ENCODE data around the gene TANGO2. TPM values are rescaled to one million over a fixed set of nuclear protein-coding genes. Genes with fewer than 3 reads are reported as not detected.

The TANGO2 gene
- total and polyA plus RNA-seq, 2 experiments from 2014 or later, result 18.7 to 21.9 TPM

- TF ChIP-seq CTCF (IDR thresholded peaks at IDR 0.05; ENCODE audit: low read depth, low read length), result no peak
- Histone ChIP-seq H3K4me1 (ENCODE audit: low read depth) (peaks cover 5% of the 10 kb centered on the region), H3K4me3 (no peak overlapping the region), H3K27me3 (peaks cover 20% of the 10 kb centered on the region), H3K27ac (no peak overlapping the region), H3K36me3 (no peaks in the 10 kb centered on the region), H3K9me3 (ENCODE audit: low read depth) (no peaks in the 10 kb centered on the region)
- DNase-seq (ENCODE audit: low read depth in 1 of 2, low spot score in 1 of 2), result no peak
These were observed 2.2 kb downstream of the TANGO2 start for GRCh38 chr22:20022978-20023613.

DNA sequence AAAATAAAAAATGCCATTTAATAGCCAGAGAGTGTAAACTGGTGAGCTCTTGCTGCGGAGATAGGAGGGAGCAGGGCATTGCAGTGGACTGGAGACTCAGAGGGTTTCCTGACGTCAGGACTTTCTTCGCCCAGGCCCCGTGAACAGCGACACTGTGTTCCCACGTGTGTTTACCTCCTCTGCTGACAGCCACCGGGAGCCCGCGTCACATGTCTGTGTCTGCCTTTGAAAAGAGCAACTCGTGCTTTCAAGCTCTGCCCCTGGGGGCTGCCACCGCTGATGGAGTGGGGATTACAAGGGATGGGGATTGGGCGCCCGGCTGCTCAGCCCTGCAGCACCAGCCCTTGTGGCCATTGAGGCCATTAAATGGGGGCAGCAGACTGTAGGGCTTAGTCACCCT, 3.3 kb downstream of the TANGO2 start:
- Histone ChIP-seq H3K27me3 (peaks cover 8% of the 10 kb centered on the region), H3K27ac (no peak overlapping the region), H3K36me3 (no peaks in the 10 kb centered on the region), H3K4me3 (no peak overlapping the region), H3K9me3 (ENCODE audit: low read depth) (no peaks in the 10 kb centered on the region), H3K4me1 (ENCODE audit: low read depth) (peaks cover 6% of the 10 kb centered on the region)
- TF ChIP-seq CTCF (IDR thresholded peaks at IDR 0.05; ENCODE audit: low read depth, low read length), result no peak
- no peak for DNase-seq (ENCODE audit: low read depth in 1 of 2, low spot score in 1 of 2)

DNA sequence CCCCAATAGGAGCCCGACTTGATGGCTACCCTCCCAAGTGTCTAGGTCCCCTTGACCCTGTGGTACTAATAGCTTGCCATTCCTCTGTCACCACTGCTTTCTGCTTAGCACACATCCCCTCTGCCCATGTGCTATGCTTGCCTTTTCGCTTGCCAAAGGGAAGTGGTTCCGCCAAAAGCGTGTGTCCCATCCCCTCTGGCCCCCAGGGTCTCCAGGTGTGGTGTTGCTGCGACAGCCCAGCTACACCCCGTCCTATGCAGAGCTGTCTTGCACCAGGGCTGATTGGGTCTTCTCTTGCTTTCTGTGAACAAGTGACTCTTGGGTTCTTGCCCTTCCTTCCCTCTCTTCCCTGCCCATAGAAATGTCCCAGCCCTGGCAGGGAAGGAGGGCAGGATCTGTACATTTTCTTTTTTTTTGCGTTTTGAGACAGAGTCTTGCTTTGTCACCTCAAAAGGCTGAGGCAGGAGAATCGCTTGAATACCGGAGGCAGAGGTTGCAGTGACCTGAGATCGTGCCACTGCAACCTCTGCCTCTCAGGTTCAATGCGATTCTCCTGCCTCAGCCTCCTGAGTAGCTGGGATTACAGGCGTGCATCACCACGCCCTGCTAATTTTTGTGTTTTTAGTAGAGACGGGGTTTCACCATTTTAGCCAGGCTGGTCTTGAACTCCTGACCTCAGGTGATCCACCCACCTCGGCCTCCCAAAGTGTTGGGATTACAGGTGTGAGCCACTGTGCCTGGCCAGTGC, 3.9 kb downstream of the TANGO2 start:
- TF ChIP-seq CTCF (IDR thresholded peaks at IDR 0.05; ENCODE audit: low read depth, low read length), result no peak
- no peak for DNase-seq (ENCODE audit: low read depth in 1 of 2, low spot score in 1 of 2)
- H3K36me3 ChIP-seq, result no peaks in the 10 kb centered on the region
- H3K27me3 ChIP-seq, result peaks cover 2% of the 10 kb centered on the region
- no peak overlapping the region for H3K27ac ChIP-seq
- H3K9me3 ChIP-seq (ENCODE audit: low read depth), result no peaks in the 10 kb centered on the region
- peaks cover 11% of the 10 kb centered on the region for H3K4me1 ChIP-seq (ENCODE audit: low read depth)
- H3K4me3 ChIP-seq, result no peak overlapping the region

DNA sequence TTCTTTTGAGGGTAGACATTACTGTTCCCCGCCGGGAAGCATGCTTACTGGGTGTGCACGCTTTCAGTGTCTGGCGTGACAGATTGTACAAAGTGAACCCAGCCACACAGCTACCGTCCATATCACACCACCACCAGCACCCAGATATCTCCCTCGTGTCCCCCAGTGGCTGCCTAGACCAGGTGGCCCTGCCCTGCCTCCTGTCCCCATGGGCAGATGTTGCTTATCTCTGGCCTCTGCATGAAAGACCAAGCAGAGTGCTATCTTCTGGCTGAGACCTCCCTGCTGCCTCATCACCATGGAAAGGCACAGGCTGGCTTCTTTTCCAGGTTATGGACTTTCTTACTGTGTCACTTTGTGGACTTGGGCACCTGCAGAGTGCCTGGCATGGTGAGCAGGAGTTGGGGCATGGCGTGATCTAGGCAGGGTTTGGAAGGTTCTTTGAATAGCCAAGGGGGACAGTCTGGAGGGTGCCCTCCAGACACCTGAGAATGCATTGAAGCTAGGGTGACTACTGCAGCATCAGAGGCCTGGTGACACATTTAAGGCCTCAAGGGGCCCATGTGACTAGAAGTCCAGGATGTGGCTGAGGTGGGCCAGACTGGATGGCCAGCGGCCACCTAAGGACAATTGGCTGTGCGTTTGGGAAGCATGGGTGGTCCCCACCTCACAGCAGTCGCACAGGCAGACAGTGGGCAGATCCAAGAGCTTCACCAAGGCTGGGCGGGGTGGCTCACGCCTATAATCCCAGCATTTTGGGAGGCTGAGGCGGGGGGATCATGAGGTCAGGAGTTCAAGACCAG, 4.7 kb downstream of the TANGO2 start:
- Histone ChIP-seq H3K27ac (no peak overlapping the region), H3K4me3 (no peak overlapping the region), H3K36me3 (no peaks in the 10 kb centered on the region), H3K4me1 (ENCODE audit: low read depth) (peaks cover 11% of the 10 kb centered on the region), H3K9me3 (ENCODE audit: low read depth) (no peaks in the 10 kb centered on the region), H3K27me3 (no peaks in the 10 kb centered on the region)
- DNase-seq (ENCODE audit: low read depth in 1 of 2, low spot score in 1 of 2), result no peak
- no peak for TF ChIP-seq CTCF (IDR thresholded peaks at IDR 0.05; ENCODE audit: low read depth, low read length)

DNA sequence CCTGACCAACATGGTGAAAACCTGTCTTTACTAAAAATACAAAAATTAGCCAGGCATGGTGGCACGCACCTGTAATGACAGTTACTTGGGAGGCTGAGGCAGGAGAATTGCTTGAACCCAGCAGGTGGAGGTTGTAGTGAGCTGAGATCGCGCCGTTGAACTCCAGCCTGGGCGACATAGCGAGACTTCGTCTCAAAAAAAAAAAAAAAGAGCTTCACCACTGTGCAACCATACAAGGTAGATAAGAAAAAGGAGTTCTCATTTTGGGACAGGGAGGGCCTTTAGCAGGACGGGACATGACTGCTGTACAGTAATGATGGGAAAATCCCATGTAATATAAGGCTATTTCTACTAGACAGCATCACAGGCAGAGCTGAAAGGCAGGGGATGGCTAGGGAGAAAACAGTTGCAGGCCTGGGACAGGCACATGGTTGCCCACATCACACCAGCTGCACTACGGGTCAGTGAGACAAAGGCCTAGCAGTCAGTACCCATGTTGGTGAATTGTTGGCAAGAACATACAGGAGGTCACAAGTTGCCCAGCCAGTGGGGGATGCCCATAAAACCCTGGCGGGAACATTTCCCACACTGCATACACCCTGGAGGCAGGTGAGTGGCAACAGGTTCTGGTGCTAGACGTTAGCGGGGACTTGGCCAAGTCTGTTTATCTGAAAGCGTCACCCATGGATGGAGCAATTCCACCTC, 5.4 kb downstream of the TANGO2 start:
- DNase-seq (ENCODE audit: low read depth in 1 of 2, low spot score in 1 of 2), result no peak
- H3K4me1 ChIP-seq (ENCODE audit: low read depth), result peaks cover 11% of the 10 kb centered on the region
- no peaks in the 10 kb centered on the region for H3K36me3 ChIP-seq
- no peak for TF ChIP-seq CTCF (IDR thresholded peaks at IDR 0.05; ENCODE audit: low read depth, low read length)
- H3K27me3 ChIP-seq, result no peaks in the 10 kb centered on the region
- no peaks in the 10 kb centered on the region for H3K9me3 ChIP-seq (ENCODE audit: low read depth)
- no peak overlapping the region for H3K27ac ChIP-seq
- H3K4me3 ChIP-seq, result no peak overlapping the region

Measured in cardiac muscle cell (in vitro differentiated cells and primary cell).